Gastrocnemius medialis (tissue), 4 donors: Measurements from ENCODE around the gene SHANK1. TPM values are rescaled to one million over a fixed set of nuclear protein-coding genes. Genes with fewer than 3 reads are reported as not detected.

ENCODE experiments used
- ATAC-seq, 2 donors: fragments of 150-250 bp; one replicate each; pipeline ENCODE4 v1.9.1; 2016
- DNase-seq, 2 donors: peaks; one replicate each; pipeline ENCODE4 v3.0.0-alpha.2; 2019
- H3K27ac ChIP-seq, 4 donors: fragments of 200-600 bp; sonication (generic); 1 replicate in 1 of 4; 2 replicates in 3 of 4; pipeline ENCODE4 v1.5.1; 2016 to 2018; ENCODE audit warnings: mild to moderate bottlenecking in 2 of 4, moderate library complexity in 1 of 4
- H3K27me3 ChIP-seq, 3 donors: fragments of 200-600 bp; sonication (generic) in 2 of 3; 1 replicate in 1 of 3; 2 replicates in 2 of 3; pipeline versions ENCODE4 v1.5.1 to v1.6.0; 2016 to 2019; ENCODE audit warnings: mild to moderate bottlenecking in 1 of 3, moderate library complexity in 1 of 3
- H3K36me3 ChIP-seq, 2 donors: fragments of 200-600 bp; sonication (generic) in 1 of 2; one replicate each; pipeline ENCODE4 v1.5.1; 2017 to 2018
- H3K4me1 ChIP-seq, 2 donors: fragments of 200-600 bp; sonication (generic) in 1 of 2; one replicate each; pipeline ENCODE4 v1.5.1; 2016 to 2017; ENCODE audit warnings: mild to moderate bottlenecking in 2 of 2
- H3K4me3 ChIP-seq, 4 donors: fragments of 200-600 bp; sonication (generic) in 3 of 4; 1 replicate in 1 of 4; 2 replicates in 3 of 4; pipeline ENCODE4 v1.5.1; 2016 to 2019; ENCODE audit warnings: mild to moderate bottlenecking in 2 of 4
- H3K9me3 ChIP-seq, 3 donors: fragments of 200-600 bp; sonication (generic) in 2 of 3; 1 replicate in 1 of 3; 2 replicates in 2 of 3; pipeline ENCODE4 v1.5.1; 2016 to 2019
- POLR2A ChIP-seq, 2 donors: fragments of 450-650 bp; IDR thresholded peaks; one replicate each; pipeline ENCODE4 v1.6.1; 2017; ENCODE audit warnings: antibody characterized with exemption in 2 of 2, mild to moderate bottlenecking in 2 of 2, moderate library complexity in 2 of 2
- in situ Hi-C, 4 donors: fragments of 200-750 bp; cut with MboI; loops; one replicate each; pipeline versions ENCODE4 v1.15.0 to v1.8.0; 2017; ENCODE audit warnings: low sequenced_read_pairs in 4 of 4
- intact Hi-C: fragments of 100-400 bp; cut with DNase I; formaldehyde crosslinking; loops from one replicate; pipeline ENCODE4 v1.15.1; 2023; ENCODE audit warnings: low total_unique reads
- total RNA-seq, 4 donors: library from RNA; depleted of rRNA; stranded (reverse); fragments of >200 nt; gene quantifications; one replicate each; pipeline versions ENCODE4 v1.1.0 to v1.2.3, GENCODE V29; 2016
- TF ChIP-seq, protein P1 (sequence below), 5 experiments: fragments of 450-650 bp in 3 of 5; fragments of 200-600 bp in 2 of 5; sonication (generic) in 2 of 5; IDR thresholded peaks in 4 of 5; conservative IDR thresholded peaks in 1 of 5; 1 replicate in 4 of 5; 2 replicates in 1 of 5; pipeline ENCODE4 v1.5.1; 2016 to 2019; ENCODE audit warnings: antibody characterized with exemption in 5 of 5, mild to moderate bottlenecking in 3 of 5, moderate library complexity in 3 of 5

Gene SHANK1
- total RNA-seq, 4 donors from 2014 or later = 0.68 TPM; not detected in 3

DNA sequence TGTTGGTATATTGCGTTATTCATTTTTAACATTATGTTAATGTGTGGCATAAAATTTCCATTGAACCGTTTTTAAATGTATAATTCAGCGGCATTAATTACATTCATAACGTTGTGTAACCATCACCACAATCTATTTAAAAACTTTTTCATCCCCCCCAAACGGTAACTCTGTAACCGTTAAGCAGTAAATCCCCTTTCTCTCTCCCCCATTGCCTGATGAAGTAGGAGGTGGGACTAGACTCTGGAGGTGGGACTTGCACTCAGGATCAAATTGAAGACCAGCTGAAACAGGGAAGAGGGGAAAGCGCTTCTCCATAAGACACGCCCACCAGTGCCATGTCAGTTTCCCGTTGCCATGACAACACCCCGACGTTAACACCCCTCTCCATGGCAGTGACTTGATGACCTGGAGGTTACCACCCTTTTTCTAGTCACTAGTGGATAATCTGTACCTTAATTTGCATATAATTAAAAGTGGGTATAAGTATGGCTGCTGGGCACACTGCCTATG lies 20.4 kb upstream of the SHANK1 start:
- no peaks in the 10 kb centered on the region for H3K36me3 ChIP-seq
- TF ChIP-seq, protein P1, sequence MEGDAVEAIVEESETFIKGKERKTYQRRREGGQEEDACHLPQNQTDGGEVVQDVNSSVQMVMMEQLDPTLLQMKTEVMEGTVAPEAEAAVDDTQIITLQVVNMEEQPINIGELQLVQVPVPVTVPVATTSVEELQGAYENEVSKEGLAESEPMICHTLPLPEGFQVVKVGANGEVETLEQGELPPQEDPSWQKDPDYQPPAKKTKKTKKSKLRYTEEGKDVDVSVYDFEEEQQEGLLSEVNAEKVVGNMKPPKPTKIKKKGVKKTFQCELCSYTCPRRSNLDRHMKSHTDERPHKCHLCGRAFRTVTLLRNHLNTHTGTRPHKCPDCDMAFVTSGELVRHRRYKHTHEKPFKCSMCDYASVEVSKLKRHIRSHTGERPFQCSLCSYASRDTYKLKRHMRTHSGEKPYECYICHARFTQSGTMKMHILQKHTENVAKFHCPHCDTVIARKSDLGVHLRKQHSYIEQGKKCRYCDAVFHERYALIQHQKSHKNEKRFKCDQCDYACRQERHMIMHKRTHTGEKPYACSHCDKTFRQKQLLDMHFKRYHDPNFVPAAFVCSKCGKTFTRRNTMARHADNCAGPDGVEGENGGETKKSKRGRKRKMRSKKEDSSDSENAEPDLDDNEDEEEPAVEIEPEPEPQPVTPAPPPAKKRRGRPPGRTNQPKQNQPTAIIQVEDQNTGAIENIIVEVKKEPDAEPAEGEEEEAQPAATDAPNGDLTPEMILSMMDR (IDR thresholded peaks at IDR 0.05 in 4 of 5, conservative IDR thresholded peaks at IDR 0.05 in 1 of 5) = no peak
- no peak for TF ChIP-seq POLR2A (IDR thresholded peaks at IDR 0.05)
- H3K27me3 ChIP-seq = peaks cover 5 to 10% (median 5%) of the 10 kb centered on the region in 3 donors
- in situ Hi-C loops = no loop called here
- H3K4me1 ChIP-seq = no peaks in the 10 kb centered on the region
- DNase-seq (no peak), ATAC-seq (no peak)
- intact Hi-C loops = no loop called here
- no peak overlapping the region for H3K27ac ChIP-seq
- no peaks in the 10 kb centered on the region for H3K9me3 ChIP-seq
- H3K4me3 ChIP-seq = no peak overlapping the region

DNA sequence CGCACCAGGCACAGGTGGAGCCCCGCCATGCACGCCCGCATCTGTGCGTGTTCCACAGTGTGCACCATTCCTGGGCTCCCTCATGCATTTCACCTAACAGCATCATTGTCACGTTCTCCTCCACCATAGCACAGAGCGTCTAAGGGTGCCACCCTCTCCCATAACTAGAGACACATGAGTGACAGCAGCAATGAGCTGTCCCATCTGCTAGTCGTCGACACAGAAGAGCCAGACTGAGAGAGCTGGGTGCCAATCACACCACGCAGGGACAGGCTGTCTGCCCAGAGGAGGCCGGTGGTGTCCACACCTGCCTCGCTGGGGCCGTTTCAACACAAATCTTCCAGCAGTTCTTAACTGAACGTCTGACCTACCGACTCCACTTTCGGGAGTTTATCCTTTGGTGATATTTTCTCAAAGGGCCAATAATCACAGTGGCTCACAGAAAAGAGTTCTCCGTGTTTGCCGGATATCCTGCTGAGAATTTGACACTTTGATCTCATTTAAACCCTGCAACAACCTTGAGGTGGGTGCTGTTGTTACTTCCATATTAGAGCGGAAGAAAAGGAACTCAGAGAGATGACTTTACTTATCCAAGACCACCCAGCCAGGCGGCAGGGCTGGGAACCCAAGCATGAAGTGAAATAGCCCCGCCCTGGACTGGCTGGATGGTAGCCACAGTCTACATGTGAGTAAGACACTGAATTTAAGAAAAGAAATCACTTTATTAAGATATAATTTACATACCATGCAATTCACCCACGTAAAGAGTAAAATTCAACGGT lies 19.7 kb upstream of the SHANK1 start:
- no peak for TF ChIP-seq POLR2A (IDR thresholded peaks at IDR 0.05)
- TF ChIP-seq, protein P1 (IDR thresholded peaks at IDR 0.05 in 4 of 5, conservative IDR thresholded peaks at IDR 0.05 in 1 of 5) = no peak
- Histone ChIP-seq H3K36me3 (no peaks in the 10 kb centered on the region), H3K4me3 (no peak overlapping the region), H3K27me3 (peaks cover 5 to 10% (median 5%) of the 10 kb centered on the region in 3 donors), H3K4me1 (no peaks in the 10 kb centered on the region), H3K9me3 (no peaks in the 10 kb centered on the region), H3K27ac (no peak overlapping the region)
- intact Hi-C loops = no loop called here
- no peak for ATAC-seq
- in situ Hi-C loops = no loop called here
- DNase-seq = no peak

DNA sequence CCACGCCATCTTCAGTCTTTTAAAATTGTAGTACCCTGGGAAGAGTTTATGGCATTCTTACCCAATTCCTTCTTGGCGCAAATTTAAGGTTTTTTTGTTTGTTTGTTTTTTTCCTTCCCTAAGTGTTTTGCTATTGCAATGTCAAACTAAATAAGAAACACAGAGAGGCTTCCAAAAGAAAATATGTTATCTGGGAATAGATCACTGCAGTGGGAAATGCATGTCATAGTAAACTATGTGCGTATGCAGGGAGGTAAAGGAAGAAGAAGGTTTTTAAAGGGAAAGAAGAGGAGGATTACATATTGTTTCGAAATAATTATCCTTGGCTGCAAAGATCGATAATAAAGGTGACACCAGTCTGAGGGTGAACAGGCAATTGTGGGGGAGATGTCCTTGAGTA lies 16.7 kb upstream of the SHANK1 start:
- ATAC-seq = no peak
- Histone ChIP-seq H3K36me3 (no peaks in the 10 kb centered on the region), H3K27me3 (peaks cover 2 to 15% (median 5%) of the 10 kb centered on the region in 3 donors), H3K4me3 (no peak overlapping the region), H3K4me1 (no peaks in the 10 kb centered on the region), H3K27ac (no peak overlapping the region), H3K9me3 (no peaks in the 10 kb centered on the region)
- in situ Hi-C loops = no loop called here
- TF ChIP-seq, protein P1 (IDR thresholded peaks at IDR 0.05 in 4 of 5, conservative IDR thresholded peaks at IDR 0.05 in 1 of 5) = no peak
- no peak for TF ChIP-seq POLR2A (IDR thresholded peaks at IDR 0.05)
- no peak for DNase-seq
- intact Hi-C loops = no loop called here

DNA sequence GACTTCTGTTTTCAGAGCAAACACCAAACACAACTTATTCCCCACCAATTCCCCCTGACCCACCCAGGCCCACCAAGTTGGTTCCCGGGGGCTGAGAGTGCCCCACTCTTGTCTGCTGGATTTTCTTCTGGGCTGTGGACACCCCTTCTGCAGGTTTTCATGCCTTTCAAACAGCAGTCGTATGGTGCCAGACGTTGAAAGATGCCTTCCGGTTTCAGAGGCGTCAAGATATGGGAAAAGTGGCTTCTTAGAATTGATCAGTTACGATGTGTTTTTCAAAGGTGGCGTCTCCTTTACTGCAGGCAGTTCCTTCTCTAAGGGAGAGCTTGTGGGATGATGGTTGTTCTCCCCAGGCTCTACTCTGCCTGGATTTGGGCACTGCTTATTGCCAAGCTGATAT lies 16.3 kb upstream of the SHANK1 start:
- H3K4me3 ChIP-seq = no peak overlapping the region
- no peak for ATAC-seq
- no peak overlapping the region for H3K27ac ChIP-seq
- H3K9me3 ChIP-seq = no peaks in the 10 kb centered on the region
- in situ Hi-C loops = no loop called here
- intact Hi-C loops = no loop called here
- TF ChIP-seq, protein P1 (IDR thresholded peaks at IDR 0.05 in 4 of 5, conservative IDR thresholded peaks at IDR 0.05 in 1 of 5) = no peak
- TF ChIP-seq POLR2A (IDR thresholded peaks at IDR 0.05) = no peak
- no peaks in the 10 kb centered on the region for H3K4me1 ChIP-seq
- no peaks in the 10 kb centered on the region for H3K36me3 ChIP-seq
- H3K27me3 ChIP-seq = peaks cover 2 to 15% (median 5%) of the 10 kb centered on the region in 3 donors
- DNase-seq = no peak
